LNCAP (cell line): ENCODE results near the gene STEAP2.

Source experiments
- CTCF ChIP-seq: fragments of 450-650 bp; IDR thresholded peaks from 2 replicates; pipeline ENCODE4 v1.5.1; 2017; ENCODE audit warnings: mild to moderate bottlenecking

STEAP2 gene

GRCh38 chr7:90213521-90213920, 2.0 kb downstream of the STEAP2 start:
- TF ChIP-seq CTCF: no peak

GRCh38 chr7:90216080-90216674, 4.6 kb downstream of the STEAP2 start:
- no peak for TF ChIP-seq CTCF

- no peak for TF ChIP-seq CTCF
These were observed 5.2 kb downstream of the STEAP2 start for GRCh38 chr7:90216771-90217170.

GRCh38 chr7:90222390-90222789, 10.8 kb downstream of the STEAP2 start:
- no peak for TF ChIP-seq CTCF

GRCh38 chr7:90222811-90223725, 11.5 kb downstream of the STEAP2 start:
- TF ChIP-seq CTCF: no peak

- TF ChIP-seq CTCF: no peak
These were observed 12.7 kb downstream of the STEAP2 start for GRCh38 chr7:90224195-90224594.

GRCh38 chr7:90225181-90225580, 13.6 kb downstream of the STEAP2 start:
- no peak for TF ChIP-seq CTCF
